HepG2 (cell line): ENCODE results near the gene DNMT3B. TPM values are rescaled to one million over a fixed set of nuclear protein-coding genes. Genes with fewer than 3 reads are reported as not detected.

ENCODE experiments used
- ATF1 ChIP-seq: IDR thresholded peaks from 2 replicates; pipeline ENCODE4 v1.6.1; 2016; ENCODE audit warnings: mild to moderate bottlenecking, control low read depth
- BRF2 ChIP-seq: sonication (generic); formaldehyde crosslinking; IDR thresholded peaks from 2 replicates; pipeline ENCODE4 v1.8.1; 2022; ENCODE audit warnings: mild to moderate bottlenecking, missing genetic modification reagents
- MLXIP ChIP-seq: sonication (generic); formaldehyde crosslinking; IDR thresholded peaks from 2 replicates; pipeline ENCODE4 v1.9.0; 2021; ENCODE audit warnings: missing genetic modification reagents, borderline replicate concordance
- PAF1 ChIP-seq: IDR thresholded peaks from 2 replicates; pipeline ENCODE4 v1.6.1; 2016; ENCODE audit warnings: missing genetic modification reagents, missing compliant biosample characterization
- RCOR2 ChIP-seq: IDR thresholded peaks from 2 replicates; pipeline ENCODE4 v1.6.1; 2016; ENCODE audit warnings: missing biosample characterization, missing genetic modification reagents
- ZFP82 ChIP-seq: sonication (generic); formaldehyde crosslinking; IDR thresholded peaks from 2 replicates; pipeline ENCODE4 v1.5.1; 2020; ENCODE audit warnings: mild to moderate bottlenecking, missing genetic modification reagents, borderline replicate concordance
- polyA plus RNA-seq, 8 experiments: library from polyadenylated mRNA; depleted of rRNA in 3 of 8; stranded (reverse) in 7 of 8; unstranded in 1 of 8; fragments of >200 nt; fragmentation: Illumina TruSeq in 4 of 8; extraction: Trizol in 4 of 8; gene quantifications; 2 replicates each; pipeline versions ENCODE4 v1.2.1 to v1.2.3, GENCODE V29; 2011 to 2016; ENCODE audit warnings: low read depth in 4 of 8, missing spikeins in 1 of 8, mixed read lengths in 1 of 8; ENCODE audit not compliant: insufficient read depth in 1 of 8
- total RNA-seq, 5 experiments: library from RNA; depleted of rRNA; stranded (reverse); fragments of >200 nt; fragmentation: Illumina TruSeq; extraction: Trizol; gene quantifications; 2 replicates each; pipeline ENCODE4 v1.2.3, GENCODE V29; 2016; ENCODE audit warnings: low read depth in 1 of 5
- TF ChIP-seq, protein P1 (sequence below): sonication (generic); formaldehyde crosslinking; IDR thresholded peaks from 2 replicates; pipeline ENCODE4 v1.8.0; 2022; ENCODE audit warnings: mild to moderate bottlenecking, missing genetic modification reagents
- TF ChIP-seq, protein P2 (sequence below): sonication (generic); formaldehyde crosslinking; IDR thresholded peaks from 2 replicates; pipeline ENCODE4 v1.5.0; 2020; ENCODE audit warnings: mild to moderate bottlenecking, missing genetic modification reagents
- TF ChIP-seq, protein P3 (sequence below): sonication (generic); formaldehyde crosslinking; IDR thresholded peaks from 2 replicates; pipeline ENCODE4 v1.5.0; 2020; ENCODE audit warnings: mild to moderate bottlenecking, missing genetic modification reagents
- TF ChIP-seq, protein P4 (sequence below): sonication (generic); formaldehyde crosslinking; IDR thresholded peaks from 2 replicates; pipeline ENCODE4 v1.4.0; 2020; ENCODE audit warnings: missing genetic modification reagents

DNMT3B gene
- total and polyA plus RNA-seq, 2 of the 13 experiments (the other 11 are each of a cell fraction or from before 2014, with no cell fraction given), result 3.8 to 13.9 TPM

GRCh38 chr20:32761831-32762753, at the start of gene DNMT3B (continued):
- TF ChIP-seq, protein P1, sequence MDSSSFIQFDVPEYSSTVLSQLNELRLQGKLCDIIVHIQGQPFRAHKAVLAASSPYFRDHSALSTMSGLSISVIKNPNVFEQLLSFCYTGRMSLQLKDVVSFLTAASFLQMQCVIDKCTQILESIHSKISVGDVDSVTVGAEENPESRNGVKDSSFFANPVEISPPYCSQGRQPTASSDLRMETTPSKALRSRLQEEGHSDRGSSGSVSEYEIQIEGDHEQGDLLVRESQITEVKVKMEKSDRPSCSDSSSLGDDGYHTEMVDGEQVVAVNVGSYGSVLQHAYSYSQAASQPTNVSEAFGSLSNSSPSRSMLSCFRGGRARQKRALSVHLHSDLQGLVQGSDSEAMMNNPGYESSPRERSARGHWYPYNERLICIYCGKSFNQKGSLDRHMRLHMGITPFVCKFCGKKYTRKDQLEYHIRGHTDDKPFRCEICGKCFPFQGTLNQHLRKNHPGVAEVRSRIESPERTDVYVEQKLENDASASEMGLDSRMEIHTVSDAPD (CRISPR knock-in tag), result no peak
- TF ChIP-seq BRF2 (CRISPR knock-in tag), result 0 out of 2 replicates have a peak, but pooled peaks have one; percentile 63
- TF ChIP-seq RCOR2 (CRISPR knock-in tag), result no peak; the same call in 1 of the 2 replicates
- TF ChIP-seq, protein P2, sequence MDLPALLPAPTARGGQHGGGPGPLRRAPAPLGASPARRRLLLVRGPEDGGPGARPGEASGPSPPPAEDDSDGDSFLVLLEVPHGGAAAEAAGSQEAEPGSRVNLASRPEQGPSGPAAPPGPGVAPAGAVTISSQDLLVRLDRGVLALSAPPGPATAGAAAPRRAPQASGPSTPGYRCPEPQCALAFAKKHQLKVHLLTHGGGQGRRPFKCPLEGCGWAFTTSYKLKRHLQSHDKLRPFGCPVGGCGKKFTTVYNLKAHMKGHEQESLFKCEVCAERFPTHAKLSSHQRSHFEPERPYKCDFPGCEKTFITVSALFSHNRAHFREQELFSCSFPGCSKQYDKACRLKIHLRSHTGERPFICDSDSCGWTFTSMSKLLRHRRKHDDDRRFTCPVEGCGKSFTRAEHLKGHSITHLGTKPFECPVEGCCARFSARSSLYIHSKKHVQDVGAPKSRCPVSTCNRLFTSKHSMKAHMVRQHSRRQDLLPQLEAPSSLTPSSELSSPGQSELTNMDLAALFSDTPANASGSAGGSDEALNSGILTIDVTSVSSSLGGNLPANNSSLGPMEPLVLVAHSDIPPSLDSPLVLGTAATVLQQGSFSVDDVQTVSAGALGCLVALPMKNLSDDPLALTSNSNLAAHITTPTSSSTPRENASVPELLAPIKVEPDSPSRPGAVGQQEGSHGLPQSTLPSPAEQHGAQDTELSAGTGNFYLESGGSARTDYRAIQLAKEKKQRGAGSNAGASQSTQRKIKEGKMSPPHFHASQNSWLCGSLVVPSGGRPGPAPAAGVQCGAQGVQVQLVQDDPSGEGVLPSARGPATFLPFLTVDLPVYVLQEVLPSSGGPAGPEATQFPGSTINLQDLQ (CRISPR knock-in tag), result no peak; the same call in 1 of the 2 replicates
- TF ChIP-seq ATF1 (CRISPR knock-in tag), result no peak
- TF ChIP-seq, protein P3, sequence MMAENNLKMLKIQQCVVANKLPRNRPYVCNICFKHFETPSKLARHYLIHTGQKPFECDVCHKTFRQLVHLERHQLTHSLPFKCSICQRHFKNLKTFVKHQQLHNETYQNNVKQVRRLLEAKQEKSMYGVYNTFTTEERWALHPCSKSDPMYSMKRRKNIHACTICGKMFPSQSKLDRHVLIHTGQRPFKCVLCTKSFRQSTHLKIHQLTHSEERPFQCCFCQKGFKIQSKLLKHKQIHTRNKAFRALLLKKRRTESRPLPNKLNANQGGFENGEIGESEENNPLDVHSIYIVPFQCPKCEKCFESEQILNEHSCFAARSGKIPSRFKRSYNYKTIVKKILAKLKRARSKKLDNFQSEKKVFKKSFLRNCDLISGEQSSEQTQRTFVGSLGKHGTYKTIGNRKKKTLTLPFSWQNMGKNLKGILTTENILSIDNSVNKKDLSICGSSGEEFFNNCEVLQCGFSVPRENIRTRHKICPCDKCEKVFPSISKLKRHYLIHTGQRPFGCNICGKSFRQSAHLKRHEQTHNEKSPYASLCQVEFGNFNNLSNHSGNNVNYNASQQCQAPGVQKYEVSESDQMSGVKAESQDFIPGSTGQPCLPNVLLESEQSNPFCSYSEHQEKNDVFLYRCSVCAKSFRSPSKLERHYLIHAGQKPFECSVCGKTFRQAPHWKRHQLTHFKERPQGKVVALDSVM (CRISPR knock-in tag), result peak; percentile 33; the same call in 1 of the 2 replicates
- no peak for TF ChIP-seq MLXIP (CRISPR knock-in tag)
- TF ChIP-seq PAF1 (CRISPR knock-in tag), result no peak
- TF ChIP-seq ZFP82 (CRISPR knock-in tag), result no peak
- TF ChIP-seq, protein P4, sequence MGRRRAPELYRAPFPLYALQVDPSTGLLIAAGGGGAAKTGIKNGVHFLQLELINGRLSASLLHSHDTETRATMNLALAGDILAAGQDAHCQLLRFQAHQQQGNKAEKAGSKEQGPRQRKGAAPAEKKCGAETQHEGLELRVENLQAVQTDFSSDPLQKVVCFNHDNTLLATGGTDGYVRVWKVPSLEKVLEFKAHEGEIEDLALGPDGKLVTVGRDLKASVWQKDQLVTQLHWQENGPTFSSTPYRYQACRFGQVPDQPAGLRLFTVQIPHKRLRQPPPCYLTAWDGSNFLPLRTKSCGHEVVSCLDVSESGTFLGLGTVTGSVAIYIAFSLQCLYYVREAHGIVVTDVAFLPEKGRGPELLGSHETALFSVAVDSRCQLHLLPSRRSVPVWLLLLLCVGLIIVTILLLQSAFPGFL (CRISPR knock-in tag), result peak; percentile 75; the same call in 1 of the 2 replicates
